ENCODE results near the gene SLC11A2. TPM values are rescaled to one million over a fixed set of nuclear protein-coding genes. Genes with fewer than 3 reads are reported as not detected.
"Not testable (repeated sequence)": the region's sequence is repeated elsewhere in the genome, so short reads cannot be mapped to it uniquely, and the experiment has no call there.

SLC11A2 gene
- total RNA-seq, 2 experiments from 2014 or later: 31.0 to 32.9 TPM

- Mint-ChIP-seq H3K36me3 (ENCODE audit: low read depth) (peaks cover 12% of the 10 kb centered on the region), H3K4me1 (peaks cover 42% of the 10 kb centered on the region), H3K27ac (peak overlapping the region; percentile 72), H3K27me3 (no peaks in the 10 kb centered on the region), H3K4me3 (peak overlapping the region; percentile 93), H3K9me3 (ENCODE audit: low read depth) (no peaks in the 10 kb centered on the region)
- CTCF ChIA-PET: interaction anchor here (0.7 to 4.7 kb wide), 9 partner anchors 8 to 314 kb away, joined by 3 to 41 read pairs (median 3); partner anchors contain the start of gene ATF1
- POLR2A ChIA-PET: interaction anchor here (0.6 to 2.4 kb wide), 4 partner anchors 9 to 263 kb away, joined by 3 to 22 read pairs (median 4); partner anchors contain the start of gene ATF1
- intact Hi-C loops (cut with DNase I, micrococcal nuclease): loop anchor here (2.0 to 10.0 kb wide), 4 partner anchors 55 to 803 kb away; partner anchors contain the start of genes CSRNP2 (in 1 of the 2) and DIP2B (in 1 of the 2)
- ATAC-seq (no peak), DNase-seq (no peak)
Measured at GRCh38 chr12:51027342-51027835, 1.2 kb upstream of the SLC11A2 start.

DNA sequence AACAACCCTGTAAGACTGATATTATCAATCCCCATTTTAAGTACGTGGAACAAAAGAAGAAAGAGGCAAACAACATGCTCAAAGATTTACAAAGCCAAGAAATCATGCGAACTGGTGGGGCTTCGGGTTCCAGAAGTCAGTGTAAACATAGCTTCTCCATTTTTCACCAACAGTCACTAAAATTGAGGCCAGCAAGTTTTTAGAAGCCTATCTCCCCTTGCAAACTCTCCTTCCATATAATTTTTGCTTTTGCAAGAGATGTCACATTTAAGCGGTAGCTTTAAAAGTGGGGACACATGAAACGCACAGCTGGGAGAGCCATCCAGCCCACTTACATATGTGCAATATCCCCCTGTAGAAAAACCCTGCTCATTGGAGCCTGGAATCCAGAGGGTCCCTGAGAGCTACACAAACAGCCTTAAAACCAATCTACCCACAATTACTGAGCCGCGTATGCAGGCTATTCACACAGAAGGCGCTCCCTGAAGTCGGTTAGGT is 797 bp downstream of the SLC11A2 start:
- ATAC-seq (no peak), DNase-seq (no peak)
- intact Hi-C loops (cut with DNase I, micrococcal nuclease): loop anchor here (1.0 to 10.0 kb wide), 8 partner anchors 23 to 913 kb away; partner anchors contain the start of genes COX14 (in 1 of the 2), DIP2B (in 1 of the 2) and LETMD1 (in 1 of the 2)
- H3K9me3 Mint-ChIP-seq (ENCODE audit: low read depth): no peaks in the 10 kb centered on the region
- no peaks in the 10 kb centered on the region for H3K27me3 Mint-ChIP-seq
- peaks cover 62% of the 10 kb centered on the region for H3K4me1 Mint-ChIP-seq
- ChIA-PET CTCF (interaction anchor here (0.9 to 6.1 kb wide), 5 partner anchors 14 to 260 kb away, joined by 3 to 41 read pairs (median 8); no protein-coding TSS in a partner anchor), POLR2A (interaction anchor here (1.3 to 2.4 kb wide), 6 partner anchors 12 to 261 kb away, joined by 4 to 22 read pairs (median 5); partner anchors contain the start of gene ATF1)
- H3K27ac Mint-ChIP-seq: peak overlapping the region; percentile 98
- peaks cover 19% of the 10 kb centered on the region for H3K36me3 Mint-ChIP-seq (ENCODE audit: low read depth)
- H3K4me3 Mint-ChIP-seq: peak overlapping the region; percentile 93

- CTCF ChIA-PET: interaction anchor here (0.6 to 6.1 kb wide), 3 partner anchors 12 to 317 kb away, joined by 4 to 40 read pairs (median 8); no protein-coding TSS in a partner anchor
- no peaks in the 10 kb centered on the region for H3K9me3 Mint-ChIP-seq (ENCODE audit: low read depth)
- peak overlapping the region; percentile 93 for H3K4me3 Mint-ChIP-seq
- intact Hi-C loops (cut with DNase I, micrococcal nuclease): loop anchor here (1.0 to 10.0 kb wide), 7 partner anchors 13 to 799 kb away; partner anchors contain the start of genes ATF1 (in 1 of the 2) and DIP2B (in 1 of the 2)
- DNase-seq: no peak
- peak overlapping the region; percentile 98 for H3K27ac Mint-ChIP-seq
- no peak for ATAC-seq
- no peaks in the 10 kb centered on the region for H3K27me3 Mint-ChIP-seq
- POLR2A ChIA-PET: interaction anchor here (0.6 to 2.0 kb wide), 7 partner anchors 11 to 297 kb away, joined by 3 to 8 read pairs (median 3); partner anchors contain the start of gene SMAGP
- H3K4me1 Mint-ChIP-seq: peaks cover 73% of the 10 kb centered on the region
- peaks cover 24% of the 10 kb centered on the region for H3K36me3 Mint-ChIP-seq (ENCODE audit: low read depth)
Measured at GRCh38 chr12:51023625-51024382, 2.4 kb downstream of the SLC11A2 start.

DNA sequence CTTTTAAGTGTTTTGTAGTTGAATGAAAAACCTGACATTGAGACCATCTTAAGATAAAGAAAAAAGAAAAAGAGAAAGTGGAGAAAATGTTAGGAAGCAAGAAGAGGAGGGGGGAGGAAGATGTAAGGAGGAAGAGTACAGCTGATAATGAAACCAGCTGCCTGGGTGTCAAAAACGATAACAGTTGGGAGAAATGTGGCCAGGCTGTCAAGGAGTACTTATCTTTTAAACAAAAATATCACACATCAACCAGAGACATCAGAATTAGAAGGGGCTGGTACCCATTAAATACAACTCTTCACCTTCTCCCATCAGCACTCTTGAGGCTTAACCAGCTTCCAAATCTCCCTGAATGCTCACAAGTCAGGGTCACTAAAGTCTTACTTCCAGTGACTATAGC is 4.5 kb downstream of the SLC11A2 start:
- Mint-ChIP-seq H3K4me3 (peak overlapping the region; percentile 52), H3K36me3 (ENCODE audit: low read depth) (peaks cover 24% of the 10 kb centered on the region), H3K27me3 (no peaks in the 10 kb centered on the region), H3K27ac (peak overlapping the region; percentile 72), H3K4me1 (peaks cover 68% of the 10 kb centered on the region), H3K9me3 (ENCODE audit: low read depth) (no peaks in the 10 kb centered on the region)
- no peak for ATAC-seq
- DNase-seq: no peak
- ChIA-PET POLR2A (interaction anchor here (0.6 to 1.4 kb wide), 5 partner anchors 11 to 369 kb away, joined by 3 to 18 read pairs (median 4); partner anchors contain the start of gene GALNT6), CTCF (interaction anchor here (0.7 to 6.1 kb wide), 5 partner anchors 10 to 330 kb away, joined by 3 to 40 read pairs (median 3); no protein-coding TSS in a partner anchor)
- intact Hi-C loops (cut with DNase I, micrococcal nuclease): loop anchor here in 1 of 2 experiments (10.0 kb wide), 2 partner anchors 517 to 797 kb away; partner anchors contain the start of gene DIP2B

GRCh38 chr12:51020448-51021182 is 5.6 kb downstream of the SLC11A2 start:
- Mint-ChIP-seq H3K36me3 (ENCODE audit: low read depth) (peaks cover 22% of the 10 kb centered on the region), H3K27ac (peak overlapping the region; percentile 37), H3K4me3 (no peak overlapping the region), H3K9me3 (ENCODE audit: low read depth) (no peaks in the 10 kb centered on the region), H3K4me1 (peaks cover 65% of the 10 kb centered on the region), H3K27me3 (no peaks in the 10 kb centered on the region)
- intact Hi-C loops (cut with DNase I, micrococcal nuclease): loop anchor here in 1 of 2 experiments (10.0 kb wide), 2 partner anchors 516 to 796 kb away; partner anchors contain the start of gene DIP2B
- ChIA-PET POLR2A (no interaction called here), CTCF (interaction anchor here (0.6 to 6.1 kb wide), 3 partner anchors 9 to 86 kb away, joined by 3 to 40 read pairs (median 5); no protein-coding TSS in a partner anchor)
- ATAC-seq (no peak), DNase-seq (no peak)

- ATAC-seq (no peak), DNase-seq (no peak)
- no peaks in the 10 kb centered on the region for H3K27me3 Mint-ChIP-seq
- peaks cover 22% of the 10 kb centered on the region for H3K36me3 Mint-ChIP-seq (ENCODE audit: low read depth)
- H3K9me3 Mint-ChIP-seq (ENCODE audit: low read depth): no peaks in the 10 kb centered on the region
- intact Hi-C loops (cut with DNase I, micrococcal nuclease): loop anchor here in 1 of 2 experiments (10.0 kb wide), 2 partner anchors 515 to 795 kb away; partner anchors contain the start of gene DIP2B
- POLR2A ChIA-PET: no interaction called here
- H3K4me3 Mint-ChIP-seq: no peak overlapping the region
- CTCF ChIA-PET: interaction anchor here (0.6 to 1.7 kb wide), 6 partner anchors 10 to 408 kb away, joined by 3 to 5 read pairs (median 4); no protein-coding TSS in a partner anchor
- H3K4me1 Mint-ChIP-seq: peaks cover 61% of the 10 kb centered on the region
- H3K27ac Mint-ChIP-seq: no peak overlapping the region
Measured at GRCh38 chr12:51019927-51020326, 6.3 kb downstream of the SLC11A2 start.

DNA sequence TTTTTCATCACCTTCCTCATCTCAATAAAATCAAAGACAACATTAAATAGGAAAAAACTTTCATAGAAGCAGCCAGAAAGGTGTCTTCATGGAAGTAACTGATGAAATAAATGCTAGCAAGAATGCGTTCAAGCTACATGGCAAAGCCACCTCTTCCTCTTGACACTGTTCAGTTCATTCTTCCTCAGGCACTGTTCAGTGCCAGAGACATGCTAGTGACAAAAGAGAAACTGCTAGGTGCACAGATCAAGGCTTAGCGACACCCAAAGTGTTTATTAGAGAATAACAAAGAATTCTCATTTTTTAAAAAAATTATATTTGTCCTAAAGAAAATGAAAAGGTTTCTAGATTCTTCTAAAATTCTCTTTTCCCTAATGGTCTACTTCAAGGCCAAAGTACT is 7.2 kb downstream of the SLC11A2 start:
- intact Hi-C loops (cut with DNase I, micrococcal nuclease): no loop called here
- ChIA-PET CTCF (interaction anchor here (0.6 to 1.7 kb wide), 5 partner anchors 9 to 288 kb away, joined by 3 to 5 read pairs (median 3); no protein-coding TSS in a partner anchor), POLR2A (no interaction called here)
- H3K36me3 Mint-ChIP-seq (ENCODE audit: low read depth): peaks cover 20% of the 10 kb centered on the region
- ATAC-seq (no peak), DNase-seq (no peak)
- peaks cover 52% of the 10 kb centered on the region for H3K4me1 Mint-ChIP-seq
- no peaks in the 10 kb centered on the region for H3K27me3 Mint-ChIP-seq
- no peak overlapping the region for H3K27ac Mint-ChIP-seq
- H3K4me3 Mint-ChIP-seq: no peak overlapping the region
- H3K9me3 Mint-ChIP-seq (ENCODE audit: low read depth): no peaks in the 10 kb centered on the region

DNA sequence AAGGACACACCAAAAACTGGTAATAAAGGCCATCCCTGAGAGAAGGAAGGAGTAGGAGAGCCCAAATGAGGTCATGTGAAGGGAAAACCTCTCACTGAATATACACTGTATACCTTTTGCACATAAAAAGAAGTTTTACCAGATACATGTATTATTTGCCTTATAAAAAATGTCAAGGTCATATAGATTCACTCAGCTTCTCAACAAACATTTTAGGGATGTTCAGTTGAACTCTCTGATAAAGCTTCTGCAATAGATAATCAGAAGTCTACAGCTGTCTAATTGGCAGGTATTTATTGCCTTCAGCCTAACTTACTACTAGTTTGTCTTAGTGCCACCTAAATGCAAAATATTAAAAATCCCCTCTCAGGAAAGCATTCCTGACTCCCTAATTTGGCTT is 8.7 kb downstream of the SLC11A2 start:
- Mint-ChIP-seq H3K27me3 (no peaks in the 10 kb centered on the region), H3K9me3 (ENCODE audit: low read depth) (no peaks in the 10 kb centered on the region), H3K36me3 (ENCODE audit: low read depth) (peaks cover 15% of the 10 kb centered on the region), H3K27ac (no peak overlapping the region), H3K4me1 (peaks cover 51% of the 10 kb centered on the region), H3K4me3 (no peak overlapping the region)
- intact Hi-C loops (cut with DNase I, micrococcal nuclease): no loop called here
- no peak for DNase-seq
- ChIA-PET CTCF (interaction anchor here (0.6 kb wide), 1 partner anchor 362 kb away, joined by 3 read pairs; no protein-coding TSS in a partner anchor), POLR2A (interaction anchor here (0.6 kb wide), 1 partner anchor 9 kb away, joined by 3 read pairs; the partner anchor contains the start of gene SLC11A2)
- ATAC-seq: no peak

GRCh38 chr12:51014467-51014866 is 11.7 kb downstream of the SLC11A2 start:
- DNase-seq; POLR2A ChIA-PET; intact Hi-C loops (cut with DNase I, micrococcal nuclease); ATAC-seq; H3K27me3 Mint-ChIP-seq; H3K36me3 Mint-ChIP-seq (ENCODE audit: low read depth); H3K27ac Mint-ChIP-seq; H3K9me3 Mint-ChIP-seq (ENCODE audit: low read depth); H3K4me3 Mint-ChIP-seq: not testable (repeated sequence)
- CTCF ChIA-PET: interaction anchor here (1.0 to 6.0 kb wide), 2 partner anchors 9 to 15 kb away, joined by 4 to 40 read pairs; partner anchors contain the start of gene SLC11A2
- peaks cover 49% of the 10 kb centered on the region for H3K4me1 Mint-ChIP-seq

DNA sequence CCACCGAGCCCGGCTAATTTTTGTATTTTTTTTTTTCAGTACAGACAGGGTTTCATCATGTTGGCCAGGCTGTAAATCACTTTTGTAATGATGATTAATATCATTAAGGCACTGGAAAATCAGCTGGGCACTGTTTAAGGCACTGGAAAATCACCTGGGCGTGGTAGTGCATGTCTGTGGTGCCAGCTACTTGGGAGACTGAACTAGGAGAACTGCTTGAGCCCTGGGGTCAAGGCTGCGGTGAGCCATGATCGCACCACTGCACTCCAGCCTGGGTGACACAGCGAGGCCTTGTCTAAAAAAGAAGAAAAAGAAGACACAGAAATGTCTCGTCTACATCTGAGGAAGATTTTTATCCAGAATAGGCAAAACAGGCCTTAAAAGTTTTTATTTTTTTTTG is 12.7 kb downstream of the SLC11A2 start:
- Mint-ChIP-seq H3K27me3 (no peaks in the 10 kb centered on the region), H3K27ac (peak overlapping the region; percentile 8), H3K4me1 (peaks cover 54% of the 10 kb centered on the region), H3K36me3 (ENCODE audit: low read depth) (peaks cover 7% of the 10 kb centered on the region), H3K4me3 (no peak overlapping the region), H3K9me3 (ENCODE audit: low read depth) (no peaks in the 10 kb centered on the region)
- ChIA-PET CTCF (interaction anchor here (1.6 to 6.0 kb wide), 2 partner anchors 10 to 246 kb away, joined by 5 to 40 read pairs; partner anchors contain the start of gene SLC11A2), POLR2A (interaction anchor here (0.8 kb wide), 1 partner anchor 12 kb away, joined by 4 read pairs; no protein-coding TSS in a partner anchor)
- DNase-seq: no peak
- intact Hi-C loops (cut with DNase I, micrococcal nuclease): no loop called here
- no peak for ATAC-seq

Measured in activated CD4-positive, alpha-beta T cell treated with anti-CD3 and anti-CD28 coated beads for 36 hours (primary cell).